ENCODE measurements around the gene NAPB.

Gene NAPB

DNA sequence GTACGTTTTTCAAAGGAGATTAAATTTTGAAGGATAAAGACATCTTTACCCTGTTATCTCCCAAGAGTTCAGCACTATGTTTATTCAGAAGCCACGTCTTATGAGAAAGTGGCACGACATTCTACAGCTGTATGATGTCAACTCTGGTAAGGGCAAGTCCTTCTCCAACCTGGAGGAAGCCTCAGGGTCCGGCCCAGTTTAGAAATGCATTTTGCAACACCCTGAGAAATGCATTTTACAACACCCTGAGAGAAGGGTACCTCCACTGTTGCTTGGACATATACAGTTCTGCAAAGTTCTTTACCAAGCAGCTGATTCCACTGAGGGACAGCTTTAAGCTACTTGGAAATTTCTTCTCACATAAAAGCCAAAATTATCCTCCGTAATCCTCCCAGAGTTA lies 17.5 kb downstream of the NAPB start:
- no peak for DNase-seq

DNA sequence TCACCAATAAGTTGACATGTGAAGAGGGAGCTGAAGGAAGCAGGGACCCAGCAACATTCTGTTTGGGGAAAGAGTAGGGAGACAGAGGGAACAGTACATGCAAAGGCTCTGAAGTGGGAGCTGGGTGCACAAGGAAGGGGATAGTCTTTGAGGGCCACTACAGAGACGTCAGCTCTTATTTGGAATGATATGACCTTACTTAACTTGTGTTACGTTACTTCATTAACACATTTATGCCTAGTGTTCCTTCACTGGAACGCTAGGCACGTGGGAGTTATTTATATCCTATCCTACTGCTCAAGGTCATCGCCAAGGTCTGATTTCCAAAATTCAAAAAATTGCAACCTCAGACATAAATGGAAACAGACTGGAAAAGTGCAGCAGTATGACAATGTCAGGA lies 20.2 kb downstream of the NAPB start:
- no peak for DNase-seq

DNA sequence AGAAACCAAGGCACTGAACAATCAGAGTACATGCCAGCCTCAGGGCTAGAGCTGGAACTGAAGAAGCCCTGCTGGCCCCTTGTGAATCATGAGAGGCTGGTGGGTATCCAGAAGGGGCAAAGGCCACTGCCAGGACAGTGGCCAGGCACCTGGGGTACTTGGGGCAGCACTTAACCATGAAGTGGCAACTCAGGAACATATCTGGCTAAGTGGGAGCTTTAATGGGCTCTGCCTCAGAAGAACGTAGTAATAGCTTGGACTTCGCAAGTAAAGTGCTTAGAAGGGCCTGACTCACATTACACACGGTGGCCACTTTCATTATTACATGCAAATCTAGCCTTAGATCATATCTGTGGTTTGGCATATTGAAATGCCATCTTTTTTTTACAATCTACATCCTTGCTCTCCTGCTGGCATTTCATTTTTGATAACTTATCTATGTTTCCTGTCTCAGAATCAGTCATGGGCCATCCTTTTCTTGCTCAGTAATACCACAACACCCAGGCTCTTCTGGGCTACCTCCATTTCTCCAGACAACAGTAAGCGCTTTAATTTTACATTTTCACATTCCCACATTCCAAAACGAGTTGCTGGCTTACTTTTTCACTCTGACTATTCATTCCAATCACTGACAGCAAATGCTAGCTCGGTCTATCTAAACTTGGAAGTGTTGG lies 21.6 kb downstream of the NAPB start:
- DNase-seq = no peak

GRCh38 chr20:23397961-23398360 lies 23.3 kb downstream of the NAPB start:
- no peak for DNase-seq

DNA sequence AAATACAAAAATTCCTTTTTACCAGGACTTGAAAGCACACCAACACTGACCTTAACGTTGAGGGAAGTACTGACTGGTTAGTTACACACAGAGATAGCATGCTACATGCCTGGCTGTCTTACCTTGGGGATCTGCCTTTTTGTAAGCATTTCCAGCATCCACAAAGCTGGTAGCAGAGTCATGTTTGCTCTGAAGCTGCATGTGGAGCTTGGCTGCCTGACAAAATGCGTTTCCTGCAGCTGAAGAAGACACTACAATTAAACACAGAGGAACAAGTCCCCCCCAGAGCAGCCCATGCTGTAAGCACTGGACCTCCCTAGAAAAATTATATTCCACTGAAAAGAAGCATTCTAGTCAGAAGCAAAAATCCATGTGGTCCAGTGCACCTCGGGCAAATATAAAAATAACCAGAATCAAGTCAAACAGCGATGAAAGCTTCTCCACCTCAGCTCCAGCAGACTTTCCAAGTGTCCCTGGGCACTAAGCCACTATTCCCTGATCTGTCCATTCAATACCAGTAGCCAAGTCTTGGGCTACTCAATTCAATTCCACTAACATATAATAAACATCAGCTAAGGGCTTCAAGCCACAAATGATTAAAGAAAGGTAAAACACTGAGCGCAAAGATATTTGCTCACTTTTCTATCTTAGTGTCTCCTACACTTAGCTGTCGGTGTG lies 24.2 kb downstream of the NAPB start:
- DNase-seq = no peak

- no peak for DNase-seq
Observed at GRCh38 chr20:23393996-23394775, 27.1 kb downstream of the NAPB start.

DNA sequence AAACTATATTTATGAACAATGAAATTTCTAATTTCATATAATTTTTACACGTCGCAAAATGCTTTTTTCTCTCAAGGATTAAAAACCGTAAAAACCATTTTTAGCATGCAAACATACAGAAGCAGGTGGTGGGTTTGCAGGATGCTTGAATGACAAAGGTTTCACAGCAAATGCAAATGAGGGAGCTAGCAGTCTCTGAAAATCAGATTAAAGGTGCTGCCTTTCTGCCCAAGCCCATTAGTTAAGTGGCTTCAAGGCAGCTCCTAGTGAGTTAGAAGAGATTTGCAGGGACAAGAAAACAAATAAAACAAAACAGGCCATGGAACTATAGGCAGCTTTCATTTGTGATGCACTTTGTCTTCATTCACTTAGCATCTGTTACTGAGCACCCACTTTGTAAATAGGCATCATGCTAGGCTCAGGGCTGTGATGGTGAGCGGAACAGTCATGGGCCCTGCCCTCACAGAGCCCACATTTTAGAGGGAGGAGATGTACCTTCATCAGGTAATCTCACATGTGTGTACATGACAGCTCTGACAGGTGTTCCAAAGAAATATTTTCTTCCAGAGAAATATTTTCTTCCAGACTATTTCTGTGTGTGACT lies 29.5 kb downstream of the NAPB start:
- no peak for DNase-seq

DNA sequence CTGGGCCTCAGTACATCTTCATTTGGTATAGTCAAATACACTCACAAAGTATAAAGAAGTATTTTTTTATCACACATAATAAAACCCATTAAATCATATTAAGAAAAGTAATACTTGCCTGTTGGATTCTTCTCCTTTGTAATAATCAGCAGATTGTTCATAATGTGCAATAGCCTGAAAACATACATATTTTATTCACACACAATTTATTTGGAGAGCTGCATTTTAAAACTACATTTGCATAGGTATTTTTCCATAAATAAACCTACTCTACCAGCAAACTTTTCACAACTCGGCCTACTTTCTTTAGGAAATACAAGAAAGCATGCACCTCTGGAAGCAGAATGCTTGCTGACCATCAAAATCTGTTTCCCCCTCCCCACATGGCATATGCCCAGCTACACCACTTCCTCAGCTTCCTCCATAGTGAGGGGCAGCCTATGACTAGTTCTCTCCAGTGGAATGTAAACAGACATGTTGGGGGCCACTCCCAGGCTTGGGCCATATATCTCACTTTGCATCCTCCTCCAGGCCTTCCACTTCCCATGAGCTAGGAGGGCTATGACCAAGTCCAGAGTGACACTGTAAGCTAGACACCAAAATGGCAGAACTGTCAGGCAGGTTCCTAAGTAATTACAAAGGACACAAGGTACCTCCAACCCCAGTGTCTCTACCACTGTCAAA lies 31.1 kb downstream of the NAPB start:
- no peak for DNase-seq

GRCh38 chr20:23387118-23387443 lies 34.2 kb downstream of the NAPB start:
- no peak for DNase-seq

GRCh38 chr20:23386304-23387117 lies 34.8 kb downstream of the NAPB start:
- no peak for DNase-seq

DNA sequence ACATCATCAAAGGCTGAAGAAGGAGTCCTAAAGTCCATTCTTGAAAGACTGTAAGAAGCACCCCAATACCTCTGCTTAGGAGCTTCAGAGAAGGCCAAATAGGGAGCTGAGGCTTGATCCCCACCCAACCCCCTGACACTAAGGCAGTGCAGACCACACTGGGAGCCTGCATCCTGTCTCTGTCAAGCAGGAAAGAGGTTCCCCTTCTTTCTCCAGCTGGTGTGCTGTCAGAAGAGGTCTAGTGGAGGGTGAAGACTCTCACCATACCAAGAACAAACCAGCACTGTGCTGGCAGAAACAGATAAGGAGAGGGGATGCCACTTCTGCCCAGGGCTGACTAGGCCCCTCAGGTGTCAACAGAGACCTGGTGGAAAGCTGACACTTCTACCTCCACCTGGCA lies 39.4 kb downstream of the NAPB start:
- DNase-seq = no peak

GRCh38 chr20:23379772-23380171 lies 41.5 kb downstream of the NAPB start:
- DNase-seq = no peak

DNA sequence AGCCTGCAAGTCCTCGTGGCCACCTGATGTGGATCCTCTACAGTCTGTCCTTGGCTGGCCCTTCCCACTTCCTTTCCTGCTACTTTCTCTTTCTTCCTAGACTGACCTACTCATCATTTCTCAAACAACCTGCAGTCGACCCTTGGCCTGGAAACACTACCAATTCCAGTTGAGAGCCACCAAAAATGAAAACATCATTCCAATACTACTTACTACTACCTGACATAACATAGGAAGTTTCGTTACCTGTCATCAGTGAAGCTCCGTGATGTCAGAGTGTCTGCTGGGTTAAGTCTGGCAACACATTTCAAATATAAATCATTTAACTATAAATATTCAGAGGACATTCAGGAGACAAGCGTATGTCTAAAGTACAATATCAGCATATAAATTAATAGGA lies 45.5 kb downstream of the NAPB start:
- DNase-seq = no peak

GRCh38 chr20:23374441-23374840 lies 46.8 kb downstream of the NAPB start:
- no peak for DNase-seq

DNA sequence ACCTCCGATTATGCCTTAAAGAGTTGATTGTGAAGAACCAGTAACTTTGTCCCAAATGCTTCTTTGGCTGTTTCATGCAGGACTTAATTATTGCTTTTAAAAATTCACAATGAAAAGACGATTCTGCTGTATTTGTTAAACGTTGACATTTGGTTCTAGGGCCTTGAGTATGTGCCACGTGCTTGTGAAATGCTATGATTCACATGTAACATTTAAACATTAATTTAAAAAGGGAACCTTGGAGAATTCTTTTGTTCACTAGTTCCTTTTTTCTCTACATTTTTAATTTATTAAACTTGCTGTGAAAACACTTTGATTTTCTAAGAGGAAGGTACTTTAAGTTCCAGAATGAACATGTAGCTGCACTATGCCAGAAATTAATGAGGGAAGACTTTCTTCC lies 49.8 kb downstream of the NAPB start:
- DNase-seq = no peak

GRCh38 chr20:23370873-23371272 lies 50.4 kb downstream of the NAPB start:
- DNase-seq = no peak

DNA sequence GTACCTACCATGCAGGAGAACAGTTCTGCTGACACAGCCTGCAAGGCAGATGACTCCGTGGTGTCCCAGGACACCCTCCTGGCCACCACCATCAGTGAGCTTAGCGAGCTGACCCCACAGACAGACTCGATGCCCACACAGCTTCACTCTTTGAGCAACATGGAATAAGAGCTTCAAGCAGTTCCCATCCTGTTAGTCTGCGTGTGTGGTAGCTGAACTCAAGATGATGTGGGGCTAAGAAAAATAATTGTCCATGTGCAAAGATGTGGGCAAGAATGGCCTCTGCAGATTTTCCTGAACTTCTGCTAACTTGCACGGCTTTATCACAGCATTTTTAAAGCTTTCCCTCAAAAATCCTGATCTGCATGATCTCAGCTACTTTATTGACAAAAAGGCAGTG lies 51.0 kb downstream of the NAPB start:
- DNase-seq = no peak

- no peak for DNase-seq
Observed at GRCh38 chr20:23369072-23369823, 52.0 kb downstream of the NAPB start.

- no peak for DNase-seq
Observed at GRCh38 chr20:23368316-23369071, 52.8 kb downstream of the NAPB start.

DNA sequence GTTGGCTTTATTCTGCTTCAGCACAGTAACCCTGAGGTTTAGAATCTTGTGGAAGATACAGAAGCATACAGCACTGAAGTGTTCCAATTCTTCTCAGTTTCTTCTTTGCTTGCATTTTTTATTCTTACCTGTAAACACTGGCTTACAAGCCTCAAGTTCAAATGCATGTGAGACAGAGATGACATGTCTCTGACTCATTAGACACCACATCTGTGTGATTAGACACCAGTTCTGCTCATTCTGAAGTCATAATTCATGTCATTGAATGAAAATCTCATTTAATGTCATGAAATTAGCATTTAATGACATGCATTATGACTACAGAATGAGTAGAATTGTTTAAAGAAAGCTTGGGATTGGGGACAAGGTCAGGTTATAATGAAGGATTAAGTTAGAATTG lies 53.5 kb downstream of the NAPB start:
- DNase-seq = no peak

DNA sequence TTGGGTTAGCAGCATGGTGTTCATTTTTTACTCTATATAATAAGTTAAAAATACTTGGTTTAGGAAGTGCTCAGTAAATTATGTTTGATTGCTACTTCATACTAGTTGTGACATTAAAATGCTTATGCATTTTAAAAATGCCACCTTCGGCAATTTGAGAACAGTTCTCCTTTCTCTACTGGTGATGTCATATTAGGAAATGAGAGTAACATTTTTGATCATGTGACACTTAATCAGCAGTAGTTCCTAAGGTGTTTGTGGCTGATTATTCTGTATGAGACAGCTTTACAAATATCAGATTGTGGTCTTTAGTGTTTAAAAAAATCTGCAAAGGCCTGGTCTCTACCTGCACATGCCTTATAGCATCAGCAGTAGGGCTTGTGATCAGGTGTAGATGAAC lies 54.9 kb downstream of the NAPB start:
- DNase-seq = no peak
